D721Med (cell line): Measurements from ENCODE around the gene NEU4.

Experiments
- DNase-seq: peaks from one replicate; pipeline ENCODE4 v3.0.0; 2011; ENCODE audit warnings: low spot score; ENCODE audit not compliant: insufficient read length
- FAIRE-seq: peaks from 2 replicates; lab custom pipeline; 2011; peaks lifted over from hg19 to GRCh38; lab: Jason Lieb, UNC
- TF ChIP-seq, protein P1 (sequence below): IDR thresholded peaks from 2 replicates; pipeline ENCODE4 v1.5.1; 2012; ENCODE audit warnings: mild to moderate bottlenecking, control low read depth; ENCODE audit not compliant: insufficient read depth; ENCODE audit errors: missing control alignments

The NEU4 gene

DNA sequence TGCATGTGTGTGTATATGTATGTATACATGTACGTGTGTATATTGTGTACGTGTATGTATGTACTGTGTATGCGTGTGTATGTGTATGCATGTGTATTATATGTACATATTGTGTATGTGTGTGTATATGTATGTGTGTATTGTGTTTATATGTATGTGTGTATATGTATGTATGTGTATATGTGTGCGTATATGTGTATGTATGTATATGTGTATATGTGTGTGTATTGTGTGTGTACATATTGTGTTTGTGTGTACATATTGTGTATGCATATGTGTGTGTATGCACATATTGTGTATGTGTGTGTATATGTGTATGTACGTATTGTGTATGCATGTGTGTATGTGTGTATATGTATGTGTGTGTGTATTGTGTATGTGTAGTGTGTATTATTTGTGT lies 15.6 kb upstream of the NEU4 start:
- TF ChIP-seq, protein P1, sequence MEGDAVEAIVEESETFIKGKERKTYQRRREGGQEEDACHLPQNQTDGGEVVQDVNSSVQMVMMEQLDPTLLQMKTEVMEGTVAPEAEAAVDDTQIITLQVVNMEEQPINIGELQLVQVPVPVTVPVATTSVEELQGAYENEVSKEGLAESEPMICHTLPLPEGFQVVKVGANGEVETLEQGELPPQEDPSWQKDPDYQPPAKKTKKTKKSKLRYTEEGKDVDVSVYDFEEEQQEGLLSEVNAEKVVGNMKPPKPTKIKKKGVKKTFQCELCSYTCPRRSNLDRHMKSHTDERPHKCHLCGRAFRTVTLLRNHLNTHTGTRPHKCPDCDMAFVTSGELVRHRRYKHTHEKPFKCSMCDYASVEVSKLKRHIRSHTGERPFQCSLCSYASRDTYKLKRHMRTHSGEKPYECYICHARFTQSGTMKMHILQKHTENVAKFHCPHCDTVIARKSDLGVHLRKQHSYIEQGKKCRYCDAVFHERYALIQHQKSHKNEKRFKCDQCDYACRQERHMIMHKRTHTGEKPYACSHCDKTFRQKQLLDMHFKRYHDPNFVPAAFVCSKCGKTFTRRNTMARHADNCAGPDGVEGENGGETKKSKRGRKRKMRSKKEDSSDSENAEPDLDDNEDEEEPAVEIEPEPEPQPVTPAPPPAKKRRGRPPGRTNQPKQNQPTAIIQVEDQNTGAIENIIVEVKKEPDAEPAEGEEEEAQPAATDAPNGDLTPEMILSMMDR: no peak
- FAIRE-seq (peak; percentile 77), DNase-seq (no peak)

GRCh38 chr2:241794250-241794823 lies 14.7 kb upstream of the NEU4 start:
- FAIRE-seq (no peak), DNase-seq (no peak)
- TF ChIP-seq, protein P1: no peak

DNA sequence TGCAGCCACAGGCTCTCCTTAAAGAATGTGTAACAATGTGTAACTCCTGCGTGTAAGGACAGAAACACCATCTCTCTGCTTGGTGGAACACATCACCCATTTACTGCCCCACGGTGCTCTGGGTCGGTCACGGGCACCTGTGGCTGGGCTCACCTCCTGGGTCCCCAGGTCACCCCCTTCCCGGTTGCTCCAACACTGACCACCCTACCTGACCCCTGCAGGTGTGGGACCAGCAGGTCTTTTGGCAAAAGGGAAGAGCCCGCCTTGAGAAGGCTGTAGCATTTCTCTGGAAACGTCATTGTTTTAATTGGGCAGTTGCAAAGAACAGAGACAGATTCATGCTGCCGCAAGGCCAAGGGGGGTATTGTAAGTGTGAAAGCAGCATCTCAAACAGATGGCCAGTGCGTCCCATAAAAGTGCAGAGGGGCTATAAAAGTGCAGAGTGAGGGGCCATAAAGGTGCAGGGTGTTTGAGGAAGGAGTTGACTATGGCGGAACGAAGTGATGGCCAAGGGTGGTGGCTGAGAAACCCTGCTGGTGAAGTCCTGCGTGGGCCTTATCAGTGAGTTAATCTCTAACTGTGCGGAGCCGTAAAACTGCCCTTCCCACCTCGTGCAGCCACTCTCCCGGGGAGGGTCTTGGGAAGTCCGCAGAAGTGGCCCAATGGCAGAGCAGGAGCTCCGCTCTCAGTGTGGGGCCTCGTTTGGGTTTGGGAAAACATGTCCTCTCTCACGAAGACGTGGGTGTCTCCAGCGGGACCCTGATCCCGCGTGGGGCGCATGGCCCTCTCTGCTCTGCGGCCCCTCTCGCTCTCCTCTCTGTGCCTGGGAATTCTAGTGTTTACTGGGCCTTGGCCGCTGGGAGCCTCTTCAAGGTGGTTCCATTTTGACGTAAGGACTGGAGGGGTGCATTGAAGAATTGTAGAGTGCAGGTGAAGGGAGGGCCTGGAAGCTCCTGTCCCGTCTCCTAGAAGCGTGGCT lies 13.7 kb upstream of the NEU4 start:
- no peak for FAIRE-seq
- DNase-seq: no peak
- TF ChIP-seq, protein P1: no peak

GRCh38 chr2:241796209-241796608 lies 12.8 kb upstream of the NEU4 start:
- TF ChIP-seq, protein P1: no peak
- FAIRE-seq (no peak), DNase-seq (no peak)

DNA sequence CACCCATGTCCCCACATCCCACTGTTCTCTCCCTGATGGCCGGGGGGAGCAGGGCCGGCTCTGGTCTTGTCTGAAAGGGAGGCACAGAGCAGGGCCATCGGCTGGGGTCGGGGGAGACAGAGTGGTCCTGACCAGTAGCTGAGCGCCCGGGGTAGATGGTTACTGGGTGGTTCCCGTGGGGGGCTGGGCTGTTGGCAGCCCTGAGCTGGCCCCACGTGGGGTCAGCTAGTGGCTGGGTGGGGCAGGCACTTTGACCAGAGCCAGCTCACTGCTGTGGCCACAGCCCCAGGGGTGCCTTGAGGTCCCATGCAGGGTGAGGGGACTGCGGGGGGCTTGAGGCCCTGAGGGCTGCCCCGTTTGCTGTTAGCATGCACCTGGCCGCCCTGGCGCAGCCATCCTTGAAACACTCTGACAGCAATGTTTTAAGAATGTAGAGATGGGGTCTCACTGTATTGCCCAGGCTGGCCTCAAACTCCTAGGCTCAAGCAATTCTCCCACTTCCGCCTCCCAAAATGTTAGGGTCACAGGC lies 12.3 kb upstream of the NEU4 start:
- DNase-seq (no peak), FAIRE-seq (no peak)

GRCh38 chr2:241797441-241798080 lies 11.4 kb upstream of the NEU4 start:
- FAIRE-seq (no peak), DNase-seq (peak; percentile 23)
- TF ChIP-seq, protein P1: no peak

More for the DNA sequence above, 12.3 kb upstream of the NEU4 start:
- TF ChIP-seq, protein P1: no peak
